Type B pancreatic cell (in vitro differentiated cells): Measurements from ENCODE around the gene SMAD6. TPM values are rescaled to one million over a fixed set of nuclear protein-coding genes. Genes with fewer than 3 reads are reported as not detected.
A peak's percentile ranks its signal among the peaks of the same experiment; 100 is the strongest.

Source experiments
- DNase-seq: peaks from one replicate; pipeline ENCODE4 v3.0.0; 2021; ENCODE audit warnings: mixed read lengths; ENCODE audit not compliant: unreplicated experiment; ENCODE audit errors: extremely low spot score
- H3K27ac Mint-ChIP-seq: 2 replicates; pipeline ENCODE4 v1.8.0; 2021; ENCODE audit warnings: mild to moderate bottlenecking, mixed read lengths
- H3K27me3 Mint-ChIP-seq: 2 replicates; pipeline ENCODE4 v1.8.0; 2021; ENCODE audit warnings: mixed read lengths
- H3K36me3 Mint-ChIP-seq: 2 replicates; pipeline ENCODE4 v1.8.0; 2021; ENCODE audit warnings: mixed read lengths
- H3K4me1 Mint-ChIP-seq: one replicate; pipeline ENCODE4 v1.8.0; 2021; ENCODE audit warnings: mixed read lengths; ENCODE audit not compliant: unreplicated experiment
- H3K4me3 Mint-ChIP-seq: 2 replicates; pipeline ENCODE4 v1.8.0; 2021; ENCODE audit warnings: mild to moderate bottlenecking, mixed read lengths
- H3K9me3 Mint-ChIP-seq: 2 replicates; pipeline ENCODE4 v1.8.0; 2021; ENCODE audit warnings: mixed read lengths
- total RNA-seq: library from RNA; stranded (reverse); gene quantifications from 2 replicates; pipeline ENCODE4 v1.2.1, GENCODE V29; 2021; ENCODE audit warnings: low replicate concordance
- TF ChIP-seq, protein P1 (sequence below): fragments of 200-600 bp; sonication (generic); conservative IDR thresholded peaks from 2 replicates; pipeline ENCODE4 v1.5.0; 2021; ENCODE audit warnings: antibody characterized with exemption, mild to moderate bottlenecking

SMAD6 gene
- total RNA-seq, 1 donor from 2014 or later: 31.7 TPM

DNA sequence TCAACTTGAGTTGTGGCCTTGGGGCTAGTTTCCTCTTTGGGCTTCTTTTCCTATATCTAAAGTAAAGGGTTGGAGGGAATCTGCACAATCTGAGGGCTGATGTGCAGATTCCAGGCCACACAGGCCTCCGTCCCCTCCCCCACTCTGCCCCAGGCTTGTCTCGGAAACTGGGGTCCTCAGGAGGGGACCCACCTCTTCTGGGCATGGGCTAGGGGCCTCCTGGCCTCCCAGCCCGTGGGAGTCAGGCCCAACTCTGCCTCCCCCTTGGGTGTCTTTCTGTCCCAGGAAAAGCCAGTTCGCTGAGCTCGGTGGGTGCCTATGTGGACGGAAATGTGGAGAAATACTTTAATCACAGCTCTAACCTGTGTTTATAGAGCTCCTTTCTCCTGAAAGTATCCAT, 4.8 kb downstream of the SMAD6 start:
- Mint-ChIP-seq H3K4me1 (peaks cover 49% of the 10 kb centered on the region), H3K27ac (peak overlapping the region; percentile 36), H3K9me3 (no peaks in the 10 kb centered on the region), H3K36me3 (peaks cover 24% of the 10 kb centered on the region), H3K27me3 (no peaks in the 10 kb centered on the region), H3K4me3 (peak overlapping the region; percentile 98)
- DNase-seq: no peak
- TF ChIP-seq, protein P1, sequence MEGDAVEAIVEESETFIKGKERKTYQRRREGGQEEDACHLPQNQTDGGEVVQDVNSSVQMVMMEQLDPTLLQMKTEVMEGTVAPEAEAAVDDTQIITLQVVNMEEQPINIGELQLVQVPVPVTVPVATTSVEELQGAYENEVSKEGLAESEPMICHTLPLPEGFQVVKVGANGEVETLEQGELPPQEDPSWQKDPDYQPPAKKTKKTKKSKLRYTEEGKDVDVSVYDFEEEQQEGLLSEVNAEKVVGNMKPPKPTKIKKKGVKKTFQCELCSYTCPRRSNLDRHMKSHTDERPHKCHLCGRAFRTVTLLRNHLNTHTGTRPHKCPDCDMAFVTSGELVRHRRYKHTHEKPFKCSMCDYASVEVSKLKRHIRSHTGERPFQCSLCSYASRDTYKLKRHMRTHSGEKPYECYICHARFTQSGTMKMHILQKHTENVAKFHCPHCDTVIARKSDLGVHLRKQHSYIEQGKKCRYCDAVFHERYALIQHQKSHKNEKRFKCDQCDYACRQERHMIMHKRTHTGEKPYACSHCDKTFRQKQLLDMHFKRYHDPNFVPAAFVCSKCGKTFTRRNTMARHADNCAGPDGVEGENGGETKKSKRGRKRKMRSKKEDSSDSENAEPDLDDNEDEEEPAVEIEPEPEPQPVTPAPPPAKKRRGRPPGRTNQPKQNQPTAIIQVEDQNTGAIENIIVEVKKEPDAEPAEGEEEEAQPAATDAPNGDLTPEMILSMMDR: no peak

DNA sequence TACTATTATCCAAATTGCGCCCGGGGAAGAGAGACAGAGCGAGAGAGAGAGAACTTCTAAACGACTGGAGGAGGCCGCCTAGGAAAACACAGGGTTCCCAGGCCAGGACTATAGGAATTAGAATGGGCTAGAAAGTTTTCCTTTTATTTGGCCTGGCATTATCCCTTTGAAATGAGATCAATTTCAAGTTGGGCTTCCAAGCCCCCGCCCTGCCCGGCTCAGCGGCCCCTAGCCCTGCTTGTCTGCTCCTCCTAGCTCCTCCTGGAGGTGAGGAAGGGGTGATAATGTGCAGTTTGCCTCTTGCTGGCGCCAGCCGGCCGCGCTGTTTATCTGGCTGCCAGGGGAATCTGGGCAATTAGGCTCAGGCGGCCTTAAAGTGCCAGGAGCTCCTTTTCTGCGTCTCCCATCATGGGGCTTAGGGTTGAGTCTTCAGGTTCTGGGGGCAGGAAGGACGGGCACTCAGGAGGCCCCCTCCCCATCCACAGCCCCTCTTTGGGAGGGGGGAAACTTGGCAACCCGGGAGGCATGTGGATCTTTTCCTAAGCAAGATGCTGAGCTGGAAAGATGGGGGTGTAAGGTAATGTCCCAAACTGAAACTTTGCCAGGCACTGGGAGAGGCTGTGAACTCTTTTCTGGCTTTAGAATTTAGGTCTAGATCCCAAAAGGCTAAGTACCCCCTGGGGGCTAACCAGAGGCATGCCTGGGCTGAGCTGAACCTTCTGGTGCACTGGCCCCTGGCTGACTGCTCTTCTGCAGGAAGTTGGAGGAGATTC, 5.5 kb downstream of the SMAD6 start:
- no peaks in the 10 kb centered on the region for H3K9me3 Mint-ChIP-seq
- peak overlapping the region; percentile 50 for H3K27ac Mint-ChIP-seq
- H3K4me1 Mint-ChIP-seq: peaks cover 53% of the 10 kb centered on the region
- no peaks in the 10 kb centered on the region for H3K27me3 Mint-ChIP-seq
- TF ChIP-seq, protein P1: peak; percentile 45
- DNase-seq: peak; percentile 82
- H3K36me3 Mint-ChIP-seq: peaks cover 20% of the 10 kb centered on the region
- H3K4me3 Mint-ChIP-seq: peak overlapping the region; percentile 67

DNA sequence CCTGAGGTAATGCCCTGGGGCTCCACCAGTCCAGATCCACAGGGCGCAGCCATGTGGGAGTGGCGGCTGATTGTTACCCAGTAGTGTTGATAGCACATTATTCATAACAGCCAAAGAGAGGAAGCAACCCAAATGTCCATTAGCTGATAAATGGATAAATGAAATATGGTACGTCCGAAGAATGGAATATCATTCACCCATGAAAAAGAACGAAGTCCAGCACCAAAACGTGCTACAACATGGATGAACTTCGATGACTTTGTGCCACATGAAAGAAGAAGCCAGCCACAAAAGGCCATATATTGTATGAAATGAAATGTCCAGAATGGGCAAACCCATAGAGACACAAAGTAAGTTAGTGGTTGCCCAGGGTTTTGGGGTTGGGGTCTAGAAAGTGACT, 6.4 kb downstream of the SMAD6 start:
- TF ChIP-seq, protein P1: no peak
- Mint-ChIP-seq H3K27ac (no peak overlapping the region), H3K4me1 (peaks cover 53% of the 10 kb centered on the region), H3K9me3 (no peaks in the 10 kb centered on the region), H3K4me3 (no peak overlapping the region), H3K36me3 (peaks cover 20% of the 10 kb centered on the region), H3K27me3 (no peaks in the 10 kb centered on the region)
- DNase-seq: no peak

DNA sequence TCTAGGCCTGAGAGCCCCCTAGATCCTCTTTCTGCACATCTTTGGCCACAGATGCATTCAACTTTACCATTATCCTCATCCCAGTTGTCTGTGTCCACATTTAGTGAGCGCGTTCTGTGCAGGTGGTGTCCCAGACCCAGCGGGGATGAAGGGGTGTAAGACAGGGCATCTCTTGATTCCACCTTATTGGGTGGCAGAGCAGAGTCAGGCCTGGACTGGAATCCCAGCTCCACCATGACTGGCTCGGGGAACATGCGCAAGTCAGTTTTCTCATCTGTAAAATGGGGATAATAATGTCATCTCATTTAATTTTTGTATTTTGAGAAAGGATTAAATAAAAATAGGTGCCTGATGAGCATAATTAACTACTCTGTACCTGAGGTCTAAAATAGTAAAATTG, 7.8 kb downstream of the SMAD6 start:
- no peaks in the 10 kb centered on the region for H3K9me3 Mint-ChIP-seq
- DNase-seq: no peak
- TF ChIP-seq, protein P1: no peak
- H3K27ac Mint-ChIP-seq: no peak overlapping the region
- H3K36me3 Mint-ChIP-seq: peaks cover 16% of the 10 kb centered on the region
- H3K4me1 Mint-ChIP-seq: peaks cover 58% of the 10 kb centered on the region
- no peaks in the 10 kb centered on the region for H3K27me3 Mint-ChIP-seq
- no peak overlapping the region for H3K4me3 Mint-ChIP-seq

DNA sequence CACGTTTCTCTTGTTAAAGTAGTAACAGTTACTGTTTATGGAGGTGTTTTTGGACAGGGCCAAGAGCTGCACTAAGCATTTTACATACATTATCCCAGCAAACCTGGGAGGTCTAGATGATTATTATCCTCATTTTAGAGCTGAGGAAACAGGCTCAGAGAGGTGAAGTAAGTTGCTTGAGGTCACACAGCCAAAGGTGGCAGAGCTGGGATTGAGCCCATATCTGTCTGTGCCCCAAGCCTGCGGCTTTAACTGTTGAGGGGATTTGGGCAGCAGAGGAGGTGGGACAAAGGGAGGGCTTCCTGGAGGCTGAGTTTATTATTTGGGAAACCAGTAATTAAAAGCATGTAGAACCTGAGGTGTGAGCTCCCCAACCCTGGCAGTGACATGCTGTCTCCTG, 9.2 kb downstream of the SMAD6 start:
- Mint-ChIP-seq H3K27ac (no peak overlapping the region), H3K27me3 (no peaks in the 10 kb centered on the region), H3K4me1 (peaks cover 59% of the 10 kb centered on the region), H3K36me3 (peaks cover 13% of the 10 kb centered on the region), H3K4me3 (no peak overlapping the region), H3K9me3 (no peaks in the 10 kb centered on the region)
- no peak for DNase-seq
- TF ChIP-seq, protein P1: no peak
